Left lobe of liver (tissue), 2 donors: ENCODE data around the gene PDZD2. TPM values are rescaled to one million over a fixed set of nuclear protein-coding genes. Genes with fewer than 3 reads are reported as not detected.

ENCODE experiments used
- ATAC-seq: fragments of 200-7000 bp; cut with Tn5 transposase; one replicate; pipeline ENCODE4 v1.9.1; 2020; ENCODE audit warnings: mild to moderate bottlenecking, moderate library complexity
- DNase-seq: peaks from one replicate; pipeline ENCODE4 v3.0.0-alpha.2; 2020; ENCODE audit warnings: low spot score
- total RNA-seq: library from RNA; stranded (reverse); gene quantifications from one replicate; pipeline ENCODE4 v1.2.1, GENCODE V29; 2021
- donor health status: DM: no; HTN: no; CAD: no; lungs with moderate emphysema.
- donor health status: DM: no; HTN: yes; CAD: no.

Gene PDZD2
- total RNA-seq, 1 donor from 2014 or later = 0.63 TPM

- DNase-seq (no peak), ATAC-seq (no peak)
Observed at GRCh38 chr5:32090026-32090754, 451.3 kb downstream of the PDZD2 start.

GRCh38 chr5:32090755-32091128 is 451.8 kb downstream of the PDZD2 start:
- no peak for ATAC-seq
- DNase-seq = no peak

GRCh38 chr5:32092938-32093812 is 454.2 kb downstream of the PDZD2 start:
- ATAC-seq (peak; percentile 89), DNase-seq (no peak)

GRCh38 chr5:32094691-32095090 is 455.8 kb downstream of the PDZD2 start:
- DNase-seq (no peak), ATAC-seq (no peak)

GRCh38 chr5:32095261-32095671 is 456.3 kb downstream of the PDZD2 start:
- ATAC-seq (no peak), DNase-seq (no peak)

GRCh38 chr5:32096891-32097595 is 458.1 kb downstream of the PDZD2 start:
- no peak for DNase-seq

GRCh38 chr5:32098291-32098690 is 459.4 kb downstream of the PDZD2 start:
- ATAC-seq (peak; percentile 52), DNase-seq (no peak)

More at GRCh38 chr5:32096891-32097595, 458.1 kb downstream of the PDZD2 start:
- no peak for ATAC-seq

DNA sequence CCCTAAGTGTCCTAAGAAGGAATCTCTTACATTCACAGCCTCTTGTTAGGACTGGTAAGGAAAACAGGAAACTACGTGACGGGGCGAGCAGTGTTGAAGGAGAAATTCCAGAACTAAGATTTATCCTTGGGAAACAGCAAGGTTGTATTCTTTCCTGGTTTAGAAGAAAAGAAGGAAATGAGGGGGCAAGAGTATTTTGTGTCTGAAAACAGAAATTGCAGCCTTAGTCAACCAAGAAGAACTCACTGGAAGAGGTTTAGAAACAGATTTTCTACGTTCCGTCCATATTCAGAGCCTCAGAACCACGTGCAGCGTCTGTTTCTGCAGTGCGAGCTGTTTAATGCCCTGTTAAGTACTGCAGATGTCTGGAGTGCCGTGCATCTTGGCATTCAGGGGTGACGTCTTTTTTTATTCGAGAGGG is 460.0 kb downstream of the PDZD2 start:
- DNase-seq (no peak), ATAC-seq (peak; percentile 40)

- ATAC-seq (no peak), DNase-seq (no peak)
Observed at GRCh38 chr5:32099486-32100035, 460.6 kb downstream of the PDZD2 start.

DNA sequence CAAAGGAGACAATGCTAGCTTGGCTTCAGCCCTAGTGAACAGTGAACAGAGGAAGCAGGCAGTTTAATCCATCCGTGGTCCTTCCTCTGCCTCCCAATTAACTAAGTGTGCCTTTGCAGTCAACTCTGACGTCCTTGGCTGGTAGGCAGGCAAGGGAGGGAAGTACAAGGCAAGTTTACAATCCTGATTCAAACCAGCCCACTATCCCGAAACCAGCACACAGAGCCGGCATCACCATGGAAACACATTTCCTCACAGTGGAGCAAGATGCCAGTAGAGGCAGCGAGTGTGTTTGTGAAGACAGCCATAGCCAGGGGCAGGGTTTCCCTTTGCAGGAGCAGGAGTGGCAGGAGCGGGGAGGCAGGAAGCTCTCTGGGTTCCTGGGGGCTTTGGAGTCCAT is 461.3 kb downstream of the PDZD2 start:
- DNase-seq (no peak), ATAC-seq (no peak)

- DNase-seq (no peak), ATAC-seq (no peak)
Observed at GRCh38 chr5:32100691-32101302, 461.9 kb downstream of the PDZD2 start.

- ATAC-seq (no peak), DNase-seq (no peak)
Observed at GRCh38 chr5:32102254-32102986, 463.5 kb downstream of the PDZD2 start.

GRCh38 chr5:32103521-32103920 is 464.6 kb downstream of the PDZD2 start:
- ATAC-seq = no peak
- DNase-seq = no peak

GRCh38 chr5:32107291-32107690 is 468.4 kb downstream of the PDZD2 start:
- ATAC-seq = no peak
- DNase-seq = no peak

DNA sequence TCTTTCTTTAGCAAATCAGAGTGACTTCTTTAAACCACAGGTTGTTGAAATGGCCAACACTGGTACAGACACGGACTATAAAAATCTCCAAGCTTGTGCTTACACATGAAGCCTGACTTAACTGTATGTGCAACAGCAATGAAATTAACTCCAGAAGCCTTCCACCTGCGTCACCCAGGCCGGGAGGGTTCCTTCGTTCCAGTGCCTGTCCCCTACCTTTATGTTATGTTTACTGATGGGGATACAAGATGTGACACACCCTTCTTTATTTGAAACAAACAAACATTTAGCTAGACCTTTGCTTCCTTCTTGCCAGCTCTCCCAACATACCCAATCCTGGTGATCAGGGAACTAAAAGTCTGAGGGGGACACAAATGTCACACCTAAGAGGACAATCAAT is 469.2 kb downstream of the PDZD2 start:
- DNase-seq (no peak), ATAC-seq (no peak)

- ATAC-seq (no peak), DNase-seq (no peak)
Observed at GRCh38 chr5:32109236-32109635, 470.3 kb downstream of the PDZD2 start.

DNA sequence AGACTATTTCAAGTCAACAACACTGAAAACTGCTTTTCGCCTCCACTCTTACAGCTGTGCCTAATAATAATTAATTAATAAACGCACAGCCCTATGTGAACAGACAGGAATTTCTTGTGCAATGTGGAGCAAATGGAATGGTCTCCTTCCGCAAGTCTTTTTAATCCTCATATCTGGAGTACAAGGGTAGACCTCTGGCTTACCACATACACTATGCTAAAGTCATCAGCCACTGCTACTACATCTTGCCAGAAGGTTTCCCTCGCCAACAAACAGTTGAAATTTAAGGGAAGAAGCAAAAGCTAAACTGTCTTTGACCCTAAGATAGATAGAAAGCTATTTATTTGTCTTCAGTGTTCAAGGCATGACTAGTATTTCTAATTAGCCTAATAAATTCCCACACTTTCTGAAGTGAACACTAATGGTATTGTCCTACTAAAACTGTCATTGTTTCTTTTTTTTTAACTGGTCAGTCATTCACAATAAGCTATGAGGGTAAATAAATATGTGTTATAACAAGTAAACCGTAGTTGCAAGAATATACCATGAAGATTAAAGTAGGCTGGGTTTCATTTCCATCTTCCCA is 471.3 kb downstream of the PDZD2 start:
- DNase-seq (no peak), ATAC-seq (no peak)

DNA sequence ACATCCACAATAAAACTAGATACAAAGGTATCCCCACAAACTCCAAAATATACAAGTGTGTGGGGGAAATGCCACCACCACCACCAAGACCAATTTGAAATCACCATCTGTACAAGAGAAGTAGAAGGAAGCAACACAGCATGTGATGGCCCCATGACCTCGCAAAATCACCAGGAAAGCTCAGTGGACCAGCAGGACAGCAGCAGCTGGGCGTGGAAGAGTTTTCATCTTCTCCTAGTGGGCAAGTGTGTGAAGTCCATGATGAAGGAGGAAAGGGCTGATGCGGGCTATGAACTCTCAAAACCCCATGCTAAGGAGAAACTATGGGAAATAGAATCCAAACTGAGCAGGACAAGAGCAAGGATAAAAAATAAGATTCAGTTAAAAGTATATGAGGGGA is 477.1 kb downstream of the PDZD2 start:
- ATAC-seq (no peak), DNase-seq (no peak)

GRCh38 chr5:32116574-32117313 is 477.8 kb downstream of the PDZD2 start:
- DNase-seq = no peak
- no peak for ATAC-seq
